Anterior cingulate cortex (tissue), 58 donors: ENCODE results near the gene ELOVL7.
"Not testable (repeated sequence)": the region's sequence is repeated elsewhere in the genome, so short reads cannot be mapped to it uniquely, and the experiment has no call there.

Experiments
- DNase-seq, 58 donors: peaks; one replicate each; lab custom pipeline; 2025; lab: John Stamatoyannopoulos, UW

Gene ELOVL7

GRCh38 chr5:60797482-60798153 is 46.5 kb downstream of the ELOVL7 start:
- peak in 1 of 58 donors; percentile 0 for DNase-seq

DNA sequence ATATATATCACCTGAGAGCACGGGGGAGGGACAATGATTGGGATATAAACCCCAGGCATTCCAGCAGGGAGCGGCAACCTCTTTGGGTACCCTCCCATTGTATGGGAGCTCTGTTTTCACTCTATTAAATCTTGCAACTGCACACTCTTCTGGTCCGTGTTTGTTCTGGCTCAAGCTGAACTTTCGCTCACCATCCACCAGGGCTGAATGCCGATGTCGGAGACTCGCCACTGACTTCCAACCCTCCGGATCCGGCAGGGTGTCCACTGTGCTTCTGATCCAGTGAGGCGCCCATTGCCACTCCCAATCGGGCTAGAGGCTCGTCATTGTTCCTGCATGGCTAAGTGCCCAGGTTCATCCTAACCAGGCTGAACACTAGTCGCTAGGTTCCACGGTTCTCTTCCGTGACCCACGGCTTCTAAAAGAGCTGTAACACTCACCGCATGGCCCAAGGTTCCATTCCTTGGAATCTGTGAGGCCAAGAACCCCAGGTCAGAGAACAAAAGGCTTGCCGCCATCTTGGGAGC is 48.6 kb downstream of the ELOVL7 start:
- DNase-seq: not testable (repeated sequence)

DNA sequence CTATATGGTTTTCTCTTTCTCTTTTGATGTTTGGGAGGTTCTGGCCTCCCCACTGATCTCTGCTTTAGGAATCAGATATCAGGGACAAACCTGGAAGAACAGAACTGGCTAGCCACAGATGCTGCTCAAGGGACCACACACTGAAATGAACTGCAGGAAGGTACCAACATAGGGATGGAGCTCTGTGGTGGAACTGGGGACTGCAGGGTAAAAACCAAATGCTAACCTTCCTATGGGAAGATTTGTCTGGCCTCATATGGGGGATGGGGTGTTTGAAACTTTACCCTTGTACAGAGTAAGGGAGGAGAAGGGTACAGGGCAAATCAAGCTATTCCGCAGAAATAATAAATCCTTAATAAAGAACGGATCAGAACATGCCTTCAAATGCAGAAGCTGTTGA is 49.4 kb downstream of the ELOVL7 start:
- DNase-seq: no peak

DNA sequence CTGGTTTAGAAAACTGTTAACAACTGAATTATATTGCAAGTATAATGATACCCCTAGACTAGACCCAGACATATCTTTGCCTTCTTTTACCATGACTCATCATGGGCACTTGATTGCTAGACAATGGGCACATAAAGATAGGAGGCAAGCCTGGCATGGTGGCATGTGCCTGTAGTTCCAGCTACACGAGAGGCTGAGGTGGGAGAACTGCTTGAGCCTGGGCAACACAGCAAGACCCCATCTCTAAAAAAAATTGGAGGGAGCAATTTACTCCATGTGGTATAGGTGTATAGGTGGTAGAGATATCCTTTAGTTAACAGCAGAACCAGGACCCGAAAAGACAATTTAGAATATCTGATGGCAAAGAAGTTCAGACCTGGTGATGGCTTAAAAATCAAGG is 51.6 kb downstream of the ELOVL7 start:
- no peak for DNase-seq

GRCh38 chr5:60789551-60789950 is 54.5 kb downstream of the ELOVL7 start:
- DNase-seq: no peak

DNA sequence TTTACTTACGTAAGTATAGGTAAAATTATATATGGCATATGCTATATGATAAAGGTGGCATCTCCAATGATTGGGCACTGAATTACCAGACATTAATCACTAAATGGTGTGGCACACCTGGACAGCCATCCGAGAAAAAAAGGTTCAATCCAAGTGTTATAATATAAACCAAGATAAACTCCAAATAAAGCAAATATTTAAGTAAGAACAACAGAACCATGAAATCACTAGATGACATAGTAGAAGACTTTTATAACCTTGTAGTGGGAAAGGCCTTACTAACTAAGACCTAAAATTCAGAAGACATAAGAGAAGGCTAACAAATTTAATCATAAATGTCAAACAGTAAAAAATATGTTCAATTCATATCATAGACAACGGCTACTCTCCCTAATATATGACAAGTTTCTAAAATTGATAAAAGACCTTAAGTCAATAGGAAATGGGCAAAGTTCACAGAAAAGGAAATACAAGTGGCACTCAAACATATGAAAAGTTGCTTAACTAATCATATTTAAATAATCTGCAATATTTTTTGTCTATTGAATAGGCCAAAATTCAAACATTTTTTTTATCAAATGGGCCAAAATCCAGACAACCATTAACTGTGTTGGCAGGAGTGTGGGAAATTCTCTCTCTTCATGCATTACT is 55.1 kb downstream of the ELOVL7 start:
- DNase-seq: no peak

DNA sequence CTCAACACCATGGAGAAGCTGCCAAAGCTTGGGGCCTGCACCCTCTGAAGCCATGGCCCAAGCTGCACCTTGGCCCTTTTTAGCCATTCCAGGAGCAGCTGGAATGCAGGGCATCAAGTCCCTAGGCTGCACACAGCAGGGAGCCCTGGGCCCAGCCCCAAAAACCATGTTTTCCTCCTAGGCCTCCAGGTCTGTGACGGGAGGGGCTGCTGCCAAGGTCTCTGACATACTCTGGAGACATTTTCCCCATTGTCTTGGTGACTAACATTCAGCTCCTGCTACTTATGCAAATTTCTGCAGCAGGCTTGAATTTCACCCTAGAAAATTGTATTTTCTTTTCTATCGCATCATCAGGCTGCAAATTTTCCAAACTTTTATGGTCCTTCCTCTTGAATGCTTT is 64.6 kb downstream of the ELOVL7 start:
- DNase-seq: peak in 2 of 58 donors; percentile 0 to 31

- no peak for DNase-seq
Observed at GRCh38 chr5:60776343-60776742, 67.7 kb downstream of the ELOVL7 start.

GRCh38 chr5:60765019-60765709 is 78.9 kb downstream of the ELOVL7 start:
- DNase-seq: no peak

DNA sequence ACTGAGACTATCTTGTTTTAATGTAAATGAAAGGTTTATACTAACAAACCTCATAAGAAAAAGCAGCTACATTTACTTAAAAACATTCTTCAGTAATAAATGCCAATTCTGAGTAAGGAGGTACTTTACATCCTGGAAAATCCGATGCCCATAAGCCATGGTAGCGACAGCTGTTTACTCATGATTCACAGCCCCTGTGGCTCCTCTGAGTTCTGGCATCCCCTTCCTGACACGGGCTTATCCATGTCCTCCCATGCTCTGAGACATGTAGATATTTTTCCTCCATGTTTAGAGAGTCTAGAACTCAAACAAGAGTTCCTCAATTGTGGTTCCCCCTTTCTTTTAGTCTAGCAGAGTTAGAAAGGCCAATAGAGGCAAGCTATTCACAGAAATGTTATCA is 81.0 kb downstream of the ELOVL7 start:
- DNase-seq: no peak

DNA sequence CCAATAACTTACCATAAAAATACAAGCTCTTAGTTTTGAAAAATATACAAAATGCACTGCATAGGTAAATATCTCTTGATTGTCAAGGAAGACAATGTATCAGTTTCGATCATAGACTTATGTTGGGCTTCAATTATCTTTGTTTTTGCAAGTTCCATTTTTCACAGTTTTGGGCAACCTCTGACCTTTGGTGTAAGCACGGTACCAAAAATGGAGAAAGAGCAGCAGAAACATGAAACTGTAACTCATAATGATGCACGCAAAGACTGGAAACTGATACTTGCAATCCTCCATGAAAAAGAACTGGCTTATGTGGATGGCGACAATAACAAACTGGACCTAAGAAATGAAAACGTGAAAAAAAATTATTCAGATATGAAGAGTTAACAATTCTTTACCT is 89.6 kb downstream of the ELOVL7 start:
- DNase-seq: no peak

GRCh38 chr5:60744682-60745081 is 99.4 kb downstream of the ELOVL7 start:
- DNase-seq: no peak

DNA sequence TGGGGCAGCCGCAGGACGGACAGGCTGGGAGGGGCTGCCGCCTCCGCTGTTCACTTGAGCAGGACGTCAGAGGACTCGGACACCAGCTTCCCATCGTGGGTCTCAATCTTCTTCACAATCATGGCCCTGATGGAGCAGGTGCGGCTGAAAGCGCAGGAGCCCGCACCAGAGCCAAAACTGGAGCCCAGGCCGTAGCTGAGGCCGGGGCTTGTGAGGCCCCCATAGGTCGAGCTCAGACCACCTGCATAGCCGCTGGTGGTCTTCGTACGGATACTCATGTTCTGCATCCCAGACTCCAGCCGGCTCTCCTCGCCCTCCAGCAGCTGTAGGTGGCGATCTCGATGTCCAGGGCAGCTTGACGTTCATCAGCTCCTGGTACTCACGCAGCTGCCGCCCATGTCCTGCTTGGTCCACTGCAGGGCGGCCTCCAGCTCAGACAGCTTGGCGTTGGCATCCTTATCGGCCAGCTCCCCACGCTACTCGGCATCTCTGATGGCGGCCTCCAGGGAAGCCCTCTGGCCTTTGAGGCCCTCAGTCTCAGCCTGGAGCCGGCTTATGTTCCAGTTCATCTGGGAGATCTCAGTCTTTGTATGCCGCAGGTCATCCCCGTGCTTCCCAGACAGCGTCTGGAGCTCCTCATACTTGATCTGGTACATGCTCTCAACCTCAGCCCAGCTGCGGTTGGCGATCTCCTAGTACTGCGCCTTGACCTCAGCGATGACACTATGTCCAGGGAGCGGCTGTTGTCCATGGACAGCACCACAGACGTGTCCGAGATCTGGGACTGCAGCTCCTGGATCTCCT is 100.4 kb downstream of the ELOVL7 start:
- no peak for DNase-seq

DNA sequence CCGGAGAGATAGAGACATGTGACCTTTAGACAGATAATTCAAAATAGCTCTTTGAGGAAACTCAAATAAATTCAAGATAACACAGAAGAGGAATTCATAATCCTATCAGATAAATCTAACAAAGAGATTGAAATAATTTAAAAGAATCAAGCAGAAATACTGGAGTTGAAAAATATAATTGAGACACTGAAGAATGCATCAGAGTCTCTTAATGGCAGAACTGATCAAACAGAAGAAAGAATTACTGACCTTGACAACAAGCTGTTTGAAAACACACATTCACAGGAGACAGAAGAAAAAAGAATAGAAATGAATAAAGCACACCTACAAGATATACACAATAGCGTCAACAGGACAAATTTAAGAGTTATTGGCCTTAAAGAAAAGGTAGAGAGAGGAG is 103.7 kb downstream of the ELOVL7 start:
- no peak for DNase-seq

DNA sequence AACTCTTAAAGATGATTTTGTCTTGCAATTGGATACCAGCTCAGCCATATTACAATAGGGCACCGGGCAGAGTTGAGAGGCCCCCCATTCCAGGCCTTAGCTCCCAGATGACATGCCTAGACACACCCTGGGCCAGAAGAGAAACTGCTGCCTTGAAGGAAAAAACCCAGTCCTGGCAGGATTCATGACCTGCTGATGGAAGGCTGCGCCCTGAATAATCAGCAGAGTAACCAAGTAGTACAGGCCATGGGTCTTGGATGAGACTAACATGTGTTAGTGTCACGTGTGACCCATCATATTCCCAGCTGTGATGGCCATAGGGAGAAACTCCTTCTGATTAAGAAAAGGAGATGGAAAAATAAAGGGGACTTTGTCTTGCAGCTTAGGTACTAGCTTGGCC is 105.1 kb downstream of the ELOVL7 start:
- no peak for DNase-seq

DNA sequence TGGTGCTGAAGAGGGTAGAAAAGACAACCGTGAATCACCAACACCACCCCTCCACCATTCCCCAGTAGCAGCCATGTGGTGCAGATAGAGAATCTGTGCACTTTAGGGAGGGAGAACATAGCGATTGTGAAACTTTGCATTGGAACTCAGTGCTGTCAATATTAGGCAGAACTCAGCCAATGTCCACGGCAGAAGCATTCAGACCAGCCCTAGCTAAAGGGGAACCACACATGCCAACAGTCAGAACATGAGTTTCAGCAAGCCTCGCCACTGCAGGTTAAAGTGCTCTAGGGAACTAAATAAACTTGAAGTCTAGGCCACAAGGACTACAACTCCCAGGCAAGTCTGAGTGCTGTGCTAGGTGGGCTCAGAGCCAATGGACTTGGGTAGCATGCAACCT is 105.6 kb downstream of the ELOVL7 start:
- no peak for DNase-seq

DNA sequence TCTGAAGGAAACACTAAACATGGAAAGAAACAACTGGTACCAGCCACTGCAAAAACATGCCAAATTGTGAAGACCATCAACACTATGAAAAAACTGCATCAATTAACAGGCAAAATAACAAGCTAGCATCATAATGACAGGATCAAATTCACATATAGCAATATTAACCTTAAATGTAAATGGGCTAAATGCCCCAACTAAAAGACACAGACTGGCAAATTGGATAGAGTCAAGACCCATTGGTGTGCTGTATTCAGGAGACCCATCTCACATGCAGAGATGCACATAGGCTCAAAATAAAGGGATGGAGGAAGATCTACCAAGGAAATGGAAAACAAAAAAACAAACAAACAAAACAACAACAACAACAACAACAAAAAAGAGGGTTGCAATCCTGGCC is 113.2 kb downstream of the ELOVL7 start:
- DNase-seq: not testable (repeated sequence)

DNA sequence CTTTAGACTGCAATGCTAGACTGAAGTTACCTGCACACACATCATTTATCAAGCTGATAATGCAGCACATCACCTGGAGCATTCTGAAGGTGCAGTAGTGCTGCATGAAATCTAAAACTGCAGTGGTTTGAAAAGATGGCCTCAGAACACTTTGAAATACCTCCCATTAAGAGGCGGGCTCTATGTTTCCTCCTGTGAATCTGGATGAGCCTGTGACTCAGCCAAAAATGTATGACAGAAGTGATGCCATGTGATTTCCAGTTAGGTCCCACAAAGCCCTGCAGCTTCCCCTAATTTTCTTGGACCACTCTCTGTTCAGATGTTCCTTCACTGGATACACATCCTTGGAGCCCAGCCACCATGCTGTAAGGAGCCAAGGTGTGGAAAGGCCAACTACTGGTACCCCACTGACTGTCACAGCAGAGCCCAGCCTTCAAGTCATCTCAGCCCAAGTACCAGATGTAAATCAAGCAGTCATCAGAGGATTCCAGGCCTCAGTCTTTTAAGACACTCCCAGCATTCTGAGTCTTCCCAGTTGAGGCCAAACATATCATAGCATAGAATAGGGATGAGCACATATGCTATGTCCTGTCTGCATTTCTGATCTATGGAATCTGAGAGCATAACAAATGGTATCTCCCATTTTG is 116.9 kb downstream of the ELOVL7 start:
- DNase-seq: no peak

DNA sequence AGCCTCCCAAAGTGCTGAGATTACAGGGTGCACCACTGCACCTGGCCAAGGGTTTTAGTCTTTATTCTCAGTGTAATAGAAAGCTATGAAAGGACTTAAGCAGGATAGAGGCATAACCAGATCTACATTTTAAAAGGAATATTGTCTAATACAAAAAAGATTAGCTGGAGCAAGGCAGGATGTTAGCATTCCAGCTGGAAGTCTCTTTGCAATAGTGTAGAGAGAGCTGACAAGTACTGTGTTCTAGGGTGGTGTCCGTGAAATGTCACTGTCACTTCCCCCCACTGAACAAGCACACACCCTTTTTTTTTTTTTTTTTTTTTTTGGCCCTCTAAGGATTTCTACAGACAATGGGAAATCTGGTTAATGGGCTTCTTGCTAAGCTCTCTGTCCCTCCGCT is 119.9 kb downstream of the ELOVL7 start:
- no peak for DNase-seq

- DNase-seq: no peak
Observed at GRCh38 chr5:60722416-60722815, 121.7 kb downstream of the ELOVL7 start.
